COR-L47 (cell line): ENCODE results near the gene EHMT2.
"Not testable (repeated sequence)": the region's sequence is repeated elsewhere in the genome, so short reads cannot be mapped to it uniquely, and the experiment has no call there.

Experiments used
- DNase-seq: peaks from one replicate; lab custom pipeline; 2025; lab: John Stamatoyannopoulos, UW

Gene EHMT2

DNA sequence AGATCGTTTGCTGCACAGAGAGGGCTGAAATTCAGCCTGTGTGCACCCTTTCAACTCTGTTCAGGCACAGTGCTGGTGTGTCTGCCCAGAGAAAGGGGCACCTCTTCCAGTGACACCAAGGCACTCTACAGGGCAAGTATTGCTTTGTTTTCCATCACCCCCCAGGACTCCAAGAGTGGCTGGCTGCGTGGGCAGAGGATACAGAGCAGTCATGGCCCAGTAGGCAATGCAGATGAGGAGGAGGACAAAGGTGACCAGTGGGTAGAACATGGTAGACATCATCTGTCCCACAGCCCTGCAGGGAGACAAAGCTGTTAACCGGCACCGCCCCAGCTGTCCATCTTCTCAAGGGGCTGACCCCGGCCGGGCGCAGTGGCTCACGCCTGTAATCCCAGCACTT lies 28.2 kb downstream of the EHMT2 start:
- DNase-seq, result no peak

DNA sequence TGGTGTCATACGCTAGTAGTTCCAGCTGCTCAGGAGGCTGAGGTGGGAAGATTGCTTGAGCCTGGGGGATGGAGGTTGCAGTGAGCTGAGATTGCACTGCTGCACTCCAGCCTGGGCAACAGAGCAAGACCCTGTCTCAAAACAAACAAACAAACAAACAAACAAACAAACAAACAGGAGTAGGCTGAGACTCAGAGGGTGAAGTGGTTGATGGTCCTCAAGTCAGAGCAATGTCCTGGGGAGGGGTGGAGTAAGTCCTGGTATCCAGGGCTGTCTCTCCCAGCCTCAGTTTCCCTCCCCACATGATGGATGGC lies 28.9 kb downstream of the EHMT2 start:
- DNase-seq, result not testable (repeated sequence)

DNA sequence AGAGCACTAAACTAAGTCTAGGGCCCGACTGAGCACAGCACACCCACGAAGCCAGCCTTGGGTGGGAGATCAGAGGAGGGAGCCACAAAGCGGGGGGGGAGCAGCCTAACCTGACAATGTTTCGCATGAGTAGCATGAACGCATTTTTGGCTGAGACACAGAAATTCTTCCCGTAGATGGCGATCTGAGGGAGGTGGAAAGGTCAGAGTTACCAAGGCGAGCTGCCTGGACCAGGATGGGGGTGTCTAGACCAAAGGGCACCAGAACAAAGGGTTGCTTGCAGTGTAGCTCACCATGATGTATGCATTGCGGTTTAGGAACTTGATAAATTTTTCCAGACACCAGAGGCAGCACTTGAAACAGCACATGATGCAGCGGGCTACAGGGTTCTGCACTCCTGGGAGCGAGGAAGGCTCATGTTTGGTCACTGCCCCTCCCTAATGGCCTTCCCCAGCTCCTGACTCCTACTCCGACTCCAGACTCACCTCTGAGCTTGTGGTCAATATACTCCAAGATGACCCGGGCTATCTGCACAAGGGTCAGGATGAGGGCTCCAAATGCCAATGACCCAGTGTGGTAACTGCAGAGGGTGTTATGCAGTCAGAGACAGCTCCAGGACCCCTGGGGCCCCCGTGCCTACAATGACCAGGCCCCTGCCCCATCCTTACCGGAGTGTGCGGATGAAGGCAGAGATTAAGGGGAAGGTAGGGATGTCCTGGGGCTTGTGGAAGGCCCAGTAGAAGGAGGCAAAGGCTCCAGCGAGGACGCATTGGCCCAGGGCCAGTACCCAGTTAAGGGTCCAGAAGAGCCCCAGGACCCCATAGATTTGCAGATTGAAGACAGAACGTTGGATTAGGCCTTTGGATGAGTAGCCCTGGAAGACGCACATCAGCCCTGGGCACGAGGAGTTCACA lies 32.0 kb downstream of the EHMT2 start:
- no peak for DNase-seq

DNA sequence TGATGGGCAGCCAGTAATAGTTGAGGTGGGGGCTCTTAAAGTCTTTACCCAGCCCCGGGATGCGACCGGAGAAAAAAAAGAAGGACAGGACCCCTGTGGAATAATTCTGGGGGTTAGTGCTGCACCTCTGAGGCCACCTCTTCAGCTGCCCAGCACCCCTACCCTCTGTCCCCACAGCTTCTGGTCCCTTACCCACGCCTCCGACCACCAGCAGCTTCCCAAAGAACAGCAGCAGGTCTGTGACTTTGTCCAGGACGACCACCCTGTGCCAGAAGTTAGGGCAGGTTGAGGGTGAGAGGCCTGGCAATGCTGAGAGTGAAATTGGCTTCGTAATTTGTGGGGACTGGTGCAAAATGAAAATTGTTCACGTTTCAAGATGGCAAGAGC lies 32.7 kb downstream of the EHMT2 start:
- DNase-seq, result no peak

DNA sequence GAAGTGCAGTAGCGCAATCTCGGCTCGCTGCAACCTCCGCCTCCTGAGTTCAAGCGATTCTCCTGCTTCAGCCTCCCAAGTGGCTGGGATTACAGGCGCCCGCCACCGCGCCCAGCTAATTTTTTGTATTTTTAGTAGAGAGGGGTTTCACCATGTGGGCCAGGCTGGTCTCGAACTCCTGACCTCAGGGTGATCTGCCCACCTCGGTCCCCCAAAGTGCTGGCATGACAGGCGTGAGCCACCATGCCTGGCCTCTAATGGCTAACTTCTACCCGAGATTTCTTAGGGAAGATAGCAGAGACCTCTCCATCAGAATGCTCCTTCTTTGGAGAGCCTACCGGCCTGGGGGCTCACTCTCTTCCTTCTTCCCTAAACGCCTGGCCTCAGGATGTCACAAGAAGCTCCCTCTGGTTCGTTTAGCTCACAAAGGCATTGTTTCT lies 33.4 kb downstream of the EHMT2 start:
- not testable (repeated sequence) for DNase-seq

DNA sequence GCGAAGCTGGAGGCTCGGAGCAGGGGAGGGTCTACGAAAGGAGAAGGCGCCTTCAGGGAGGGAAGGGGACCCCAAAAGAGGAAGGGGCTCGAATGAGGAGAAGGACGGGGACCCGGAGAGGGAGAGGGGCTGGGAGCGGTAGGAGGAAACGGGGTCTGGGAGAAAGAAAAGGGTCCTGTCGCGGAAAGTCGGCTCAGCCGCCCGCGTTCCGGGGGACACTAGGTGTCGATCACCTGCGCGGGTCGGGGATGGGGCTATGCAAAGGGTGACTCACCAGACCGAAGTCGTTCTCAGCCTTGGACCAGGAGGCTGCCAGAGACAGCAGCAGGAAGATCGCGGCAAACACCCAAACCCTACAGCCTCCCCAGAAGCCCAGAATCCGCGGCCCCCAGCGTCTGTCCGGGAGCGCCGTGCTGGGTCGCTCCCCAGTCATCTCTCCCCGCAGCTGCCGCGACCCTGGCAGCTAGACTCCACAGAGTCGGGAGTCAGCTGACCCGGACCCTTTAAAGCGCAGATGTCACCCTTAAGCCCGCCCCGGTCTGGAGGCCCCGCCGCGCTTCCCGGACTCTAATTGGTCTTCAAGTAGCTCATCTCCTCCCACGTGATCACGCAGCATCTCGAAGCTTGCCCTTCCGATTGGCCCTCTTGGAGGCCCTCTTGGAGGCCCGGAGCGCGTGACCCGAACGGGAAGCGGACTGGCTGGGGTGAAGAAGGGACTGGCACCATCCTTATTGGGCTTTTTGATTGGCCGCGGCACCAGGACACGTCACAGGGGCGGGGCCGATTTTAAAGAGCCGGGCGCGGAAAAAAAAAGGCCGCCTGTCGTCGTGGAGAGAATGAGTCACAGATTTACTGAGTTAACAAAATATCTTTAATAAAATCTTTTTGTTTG lies 34.9 kb downstream of the EHMT2 start, which contains the start of gene NEU1:
NEU1 (minus strand) TSS at position 478 of the 892 bp plus-strand sequence; CDS start at position 433, 45 bp downstream.
- DNase-seq, result peak; percentile 100

DNA sequence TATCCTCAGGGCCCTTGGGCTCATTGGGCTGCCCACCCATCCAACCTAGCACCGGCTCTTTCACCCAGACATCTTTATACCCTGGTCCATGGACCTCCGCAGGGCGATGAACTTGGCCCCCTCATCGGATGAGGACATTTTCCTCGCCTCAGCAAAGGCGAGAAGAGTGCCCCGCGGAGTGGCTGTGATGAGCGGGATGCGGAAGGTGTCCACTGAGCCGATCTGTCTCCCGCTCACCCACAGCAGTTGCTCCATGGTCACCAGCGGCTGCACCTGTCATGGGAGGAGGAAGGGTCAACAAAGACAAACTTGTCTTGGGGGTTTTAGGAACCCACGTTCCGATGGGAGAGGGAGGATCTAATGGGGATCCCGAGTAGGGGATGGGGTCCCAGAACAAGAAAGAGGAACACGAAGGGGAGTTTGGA lies 35.6 kb downstream of the EHMT2 start:
- DNase-seq, result no peak

DNA sequence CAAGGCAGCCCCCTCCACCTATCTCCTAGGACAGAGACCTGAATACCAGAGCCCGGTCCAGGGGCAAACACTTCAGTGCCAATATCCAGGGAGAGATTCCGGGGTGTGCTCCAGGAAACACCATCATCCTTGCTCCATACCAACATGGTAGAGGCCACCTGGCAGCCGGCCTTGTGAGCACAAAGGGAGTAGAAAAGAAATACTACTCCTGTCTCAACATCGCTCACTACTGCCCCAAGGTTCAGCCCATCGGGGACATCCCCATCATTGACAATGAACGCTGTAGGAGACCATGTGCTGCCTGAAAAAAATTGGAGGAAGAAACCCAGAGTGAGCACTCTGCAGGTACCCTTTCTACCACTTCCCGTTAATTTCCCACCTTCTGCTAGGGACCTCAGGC lies 36.3 kb downstream of the EHMT2 start:
- DNase-seq, result no peak

DNA sequence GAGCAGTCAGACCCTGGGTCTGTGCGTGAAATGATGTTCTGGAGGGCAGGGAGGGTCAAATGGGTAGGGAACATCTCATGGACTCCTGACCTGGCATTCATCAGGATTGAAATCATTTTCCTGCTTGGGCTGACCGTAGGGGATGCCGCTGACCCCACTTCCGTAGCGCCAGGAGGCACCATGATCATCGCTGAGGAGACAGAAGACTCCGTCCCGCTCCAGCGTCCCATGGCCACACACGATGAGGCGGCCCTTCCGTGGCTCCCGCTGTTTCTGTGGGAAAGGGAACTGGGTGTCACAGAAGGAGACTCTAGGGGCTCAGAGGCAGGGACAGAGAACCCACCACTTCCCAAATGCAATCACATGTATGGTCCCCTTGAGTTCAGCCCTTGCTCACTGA lies 37.1 kb downstream of the EHMT2 start:
- DNase-seq, result no peak

DNA sequence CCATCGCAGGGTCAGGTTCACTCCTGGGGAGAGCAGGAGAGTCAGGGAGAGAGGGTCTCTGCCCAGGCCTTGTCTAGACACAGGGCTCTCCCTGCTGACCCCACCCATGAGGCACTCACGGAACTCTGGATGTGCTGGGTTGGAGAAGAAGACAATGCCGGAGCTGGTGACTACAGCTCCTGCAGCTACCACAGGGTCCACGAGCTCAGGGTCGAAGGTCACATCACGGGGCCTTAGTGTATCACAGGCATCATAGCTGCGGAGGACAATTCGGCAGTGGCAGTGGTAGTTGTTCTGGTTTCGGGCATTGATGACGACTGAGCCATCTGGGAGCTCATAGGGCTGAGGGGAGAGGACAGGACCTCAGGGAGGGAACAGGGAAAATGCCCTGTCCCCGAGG lies 37.6 kb downstream of the EHMT2 start:
- no peak for DNase-seq

DNA sequence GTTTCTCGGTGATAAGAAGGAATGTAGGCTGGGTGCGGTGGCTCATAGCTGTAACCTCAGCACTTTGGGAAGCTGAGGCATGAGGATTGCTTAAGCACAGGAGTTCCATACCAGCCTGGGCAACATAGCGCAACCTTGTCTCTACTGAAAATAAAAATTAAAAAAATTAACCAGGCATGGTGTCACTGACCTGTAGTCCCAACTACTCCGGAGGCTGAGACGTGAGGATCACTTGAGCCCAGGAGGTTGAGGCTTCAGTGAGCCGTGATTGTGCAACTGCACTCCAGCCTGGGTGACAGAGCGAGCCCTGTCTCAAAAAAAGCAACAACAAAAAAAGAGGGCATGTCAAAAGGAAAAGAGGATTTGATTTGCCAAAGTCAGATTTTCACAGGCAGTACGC lies 38.8 kb downstream of the EHMT2 start:
- DNase-seq, result no peak

DNA sequence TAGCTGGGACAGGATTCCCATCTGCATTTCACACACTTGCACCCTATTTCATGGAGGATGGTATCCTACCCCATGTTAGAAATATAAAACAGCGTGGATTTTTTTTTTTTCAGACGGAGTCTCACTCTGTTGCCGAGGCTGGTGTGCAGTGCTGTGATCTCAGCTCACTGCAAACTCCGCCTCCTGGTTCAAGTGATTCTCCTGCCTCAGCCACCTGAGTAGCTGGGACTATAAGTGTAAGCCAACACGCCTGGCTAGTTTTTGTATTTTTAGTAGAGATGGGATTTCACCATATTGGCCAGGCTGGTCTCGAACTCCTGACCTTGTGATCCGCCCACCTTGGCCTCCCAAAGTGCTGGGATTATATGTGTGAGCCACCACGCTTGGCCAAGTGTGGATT lies 39.7 kb downstream of the EHMT2 start:
- not testable (repeated sequence) for DNase-seq

DNA sequence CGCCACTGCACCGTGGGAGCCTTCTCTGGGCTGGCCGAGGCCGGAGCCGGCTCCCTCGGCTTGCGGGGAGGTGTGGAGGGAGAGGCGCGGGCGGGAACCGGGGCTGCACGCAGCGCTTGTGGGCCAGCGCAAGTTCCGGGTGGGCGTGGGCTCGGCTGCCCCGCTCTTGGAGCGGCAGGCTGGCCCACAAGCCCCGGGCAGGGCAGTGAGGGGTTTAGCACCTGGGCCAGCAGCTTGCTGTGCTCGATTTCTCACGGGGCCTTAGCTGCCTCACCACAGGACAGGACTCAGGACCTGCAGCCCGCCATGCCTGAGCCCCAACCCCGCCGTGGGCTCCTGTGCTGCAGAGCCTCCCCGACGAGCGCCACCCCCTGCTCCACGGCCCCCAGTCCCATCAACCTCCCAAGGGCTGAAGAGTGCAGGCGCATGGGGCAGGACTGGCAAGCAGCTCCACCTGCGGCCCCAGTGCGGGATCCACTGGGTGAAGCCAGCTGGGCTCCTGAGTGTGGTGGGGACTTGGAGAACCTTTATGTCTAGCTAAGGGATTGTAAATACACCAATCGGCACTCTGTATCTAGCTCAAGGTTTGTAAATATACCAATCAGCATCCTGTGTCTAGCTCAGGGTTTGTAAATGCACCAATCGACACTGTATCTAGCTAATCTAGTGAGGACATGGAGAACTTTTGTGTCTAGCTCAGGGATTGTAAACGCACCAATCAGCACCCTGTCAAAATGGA lies 45.3 kb downstream of the EHMT2 start:
- DNase-seq, result not testable (repeated sequence)

DNA sequence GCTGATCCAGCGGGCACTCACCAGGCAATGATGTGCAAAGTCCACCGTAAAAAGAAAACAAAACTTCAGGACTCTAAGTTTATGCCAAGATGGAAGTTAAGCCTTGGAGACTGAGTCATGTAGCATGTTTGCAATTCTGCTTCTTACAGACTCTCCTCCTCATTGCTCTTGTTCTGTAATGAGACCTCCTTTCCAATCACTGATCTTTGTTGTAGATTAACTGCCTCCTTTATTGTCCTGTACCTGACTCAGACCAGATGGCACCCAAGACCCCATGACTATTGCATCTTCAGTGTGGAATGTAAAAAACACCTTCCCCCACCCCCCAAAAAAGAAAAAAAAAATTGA lies 46.0 kb downstream of the EHMT2 start:
- no peak for DNase-seq

DNA sequence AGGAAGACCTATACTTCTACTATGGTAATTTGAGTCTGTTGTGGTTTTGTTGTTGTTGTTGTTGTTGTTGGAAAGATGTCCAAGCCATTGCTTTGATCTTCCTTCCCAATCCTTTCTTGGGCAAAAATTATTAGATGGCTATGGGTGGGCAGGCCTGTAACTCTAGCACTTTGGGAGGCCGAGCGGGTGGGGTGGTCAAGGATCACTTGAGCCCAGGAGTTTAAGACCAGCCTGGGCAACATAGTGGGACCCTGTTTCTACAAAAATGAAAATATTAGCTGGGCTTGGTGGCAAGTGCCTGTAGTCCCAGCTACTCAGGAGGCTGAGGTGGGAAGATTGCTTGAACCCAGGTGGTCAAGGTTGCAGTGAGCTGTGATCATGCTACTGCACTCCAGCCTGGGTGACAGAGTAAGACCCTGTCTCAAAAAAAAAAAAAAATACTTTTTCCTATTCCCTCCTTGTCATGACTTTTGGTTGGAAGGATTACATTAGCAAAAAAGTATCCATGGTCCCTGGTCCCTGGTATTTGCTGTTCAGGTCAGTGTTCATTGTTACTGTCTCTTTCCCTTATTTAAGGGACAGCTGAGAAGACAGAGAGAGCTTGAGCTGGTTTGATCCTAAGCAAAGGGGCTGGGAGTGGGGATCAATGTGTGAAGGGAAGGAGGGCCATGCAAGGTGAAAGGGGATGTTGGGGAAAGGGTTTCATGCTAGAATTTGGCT lies 46.6 kb downstream of the EHMT2 start:
- DNase-seq, result no peak

DNA sequence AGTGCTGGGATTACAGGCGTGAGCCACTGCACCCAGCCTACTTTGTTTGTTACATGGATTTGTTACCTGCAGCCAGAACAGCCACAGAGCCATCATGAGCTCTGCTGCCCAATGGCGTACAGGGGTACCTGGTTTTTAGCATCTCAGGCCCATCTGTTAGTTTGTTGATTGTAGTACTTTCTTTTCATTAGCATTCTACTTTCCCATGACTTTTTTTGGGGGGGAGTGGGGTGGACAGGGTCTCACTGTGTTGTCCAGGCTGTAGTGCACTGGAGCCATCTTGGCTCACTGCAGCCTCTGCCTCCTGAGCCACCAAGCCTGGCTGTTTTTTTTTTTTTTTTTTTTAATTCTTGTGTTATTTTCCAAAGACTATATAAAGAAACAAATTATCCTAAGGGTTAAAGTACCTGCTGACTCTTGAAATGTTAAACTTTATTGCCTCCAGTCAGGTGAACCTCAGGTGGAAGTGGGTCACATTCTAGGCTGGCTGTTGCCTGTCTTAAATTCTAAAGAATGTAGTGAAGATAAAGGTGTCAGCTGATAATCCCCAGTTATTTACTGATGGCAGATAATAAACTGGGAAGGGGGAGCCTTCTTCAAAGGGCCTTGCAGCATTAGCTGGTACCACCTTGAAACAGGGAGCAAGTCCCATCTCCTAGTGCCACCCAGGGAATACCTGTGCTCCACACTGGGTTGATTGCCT lies 50.1 kb downstream of the EHMT2 start:
- no peak for DNase-seq

DNA sequence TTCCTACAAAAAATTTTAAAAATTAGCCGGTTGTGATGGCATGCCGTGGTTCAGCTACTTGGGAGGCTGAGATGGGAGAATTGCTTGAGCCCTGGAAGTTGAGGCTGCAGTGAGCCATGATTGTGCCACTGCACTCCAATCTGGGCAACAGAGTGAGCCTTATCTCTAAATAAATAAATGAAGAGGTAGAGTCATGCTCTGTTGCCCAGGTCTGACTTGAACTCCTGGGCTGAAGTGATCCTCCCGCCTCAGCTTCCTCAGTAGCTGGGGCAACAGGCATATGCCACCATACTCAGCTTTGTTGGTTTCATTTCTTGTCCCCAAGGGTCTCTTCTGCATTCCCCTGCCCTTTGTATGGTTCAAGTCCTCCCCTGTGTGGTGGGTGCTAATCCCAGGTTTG lies 53.0 kb downstream of the EHMT2 start:
- no peak for DNase-seq

DNA sequence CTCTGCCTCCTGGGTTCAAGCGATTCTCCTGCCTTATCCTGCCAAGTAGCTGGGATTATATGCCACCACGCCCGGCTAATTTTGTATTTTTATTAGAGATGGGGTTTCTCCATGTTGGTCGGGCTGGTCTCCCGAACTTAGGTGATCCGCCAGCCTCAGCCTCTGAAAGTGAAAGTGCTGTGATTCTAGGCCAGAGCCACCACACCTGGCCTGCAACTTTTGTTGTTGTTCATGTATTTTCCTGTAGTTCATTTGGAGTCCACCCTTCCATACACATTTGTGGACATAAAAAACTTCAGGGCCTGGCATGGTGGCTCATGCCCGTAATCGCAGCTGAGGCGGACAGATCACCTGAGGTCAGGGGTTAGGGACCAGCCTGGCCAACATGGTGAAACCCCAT lies 55.4 kb downstream of the EHMT2 start:
- no peak for DNase-seq

DNA sequence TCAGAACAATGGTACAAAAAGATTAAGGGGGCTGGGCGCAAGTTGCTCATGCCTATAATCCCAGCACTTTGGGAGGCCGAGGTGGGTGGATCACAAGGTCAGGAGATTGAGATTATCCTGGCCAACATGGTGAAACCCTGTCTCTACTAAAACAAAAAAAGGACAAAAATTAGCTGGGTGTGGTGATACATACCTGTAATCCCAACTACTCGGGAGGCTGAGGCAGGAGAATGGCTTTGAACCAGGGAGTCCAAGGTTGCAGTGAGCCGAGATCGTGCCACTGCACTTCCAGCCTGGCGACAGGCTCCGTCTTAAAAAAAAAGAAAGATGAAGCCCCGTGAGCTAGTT lies 57.7 kb downstream of the EHMT2 start:
- not testable (repeated sequence) for DNase-seq

DNA sequence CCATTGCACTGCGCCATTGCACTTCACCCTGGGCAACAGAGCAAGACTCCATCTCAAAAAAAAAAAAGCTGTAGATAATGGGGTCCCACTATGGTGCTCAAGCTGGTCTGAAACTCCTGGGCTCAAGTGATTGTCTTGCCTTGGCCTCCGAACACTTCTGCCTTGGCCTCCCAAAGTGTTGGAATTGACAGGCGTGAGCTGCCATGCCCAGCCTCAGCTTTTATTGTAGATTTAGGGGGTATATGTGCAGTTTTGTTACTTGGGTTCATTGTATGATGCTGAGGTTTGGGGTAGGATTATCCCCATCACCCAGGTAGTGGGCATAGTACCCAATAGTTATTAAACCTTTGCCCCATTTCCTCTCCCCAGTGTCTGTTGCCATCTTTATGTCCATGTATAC lies 58.5 kb downstream of the EHMT2 start:
- no peak for DNase-seq

DNA sequence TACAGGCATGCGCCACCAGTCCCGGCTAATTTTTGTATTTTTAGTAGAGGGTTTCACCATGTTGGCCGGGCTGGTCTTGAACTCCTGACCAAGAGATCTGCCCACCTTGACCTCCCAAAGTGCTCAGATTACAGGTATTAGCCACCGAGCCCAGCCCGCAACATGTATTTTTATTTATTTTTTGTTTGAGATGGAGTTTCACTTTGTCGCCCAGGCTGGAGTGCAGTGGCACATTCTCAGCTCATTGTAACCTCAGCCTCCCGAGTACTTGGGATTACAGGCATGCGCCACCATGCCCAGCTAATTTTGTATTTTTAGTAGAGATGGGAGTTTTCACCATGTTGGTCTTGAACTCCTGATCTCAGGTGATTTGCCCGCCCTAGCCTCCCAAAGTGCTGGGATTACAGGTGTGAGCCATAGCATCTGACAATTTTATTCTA lies 59.4 kb downstream of the EHMT2 start:
- DNase-seq, result not testable (repeated sequence)
